Neural progenitor cell (in vitro differentiated cells): Measurements from ENCODE around the gene MYBPC1. TPM values are rescaled to one million over a fixed set of nuclear protein-coding genes. Genes with fewer than 3 reads are reported as not detected.

Experiments
- DNase-seq: peaks from one replicate; pipeline ENCODE4 v3.0.0-alpha.2; 2016; ENCODE audit warnings: low spot score
- H2AFZ ChIP-seq: fragments of 200-600 bp; sonication (generic); replicated peaks from 2 replicates; pipeline ENCODE4 v1.6.1; 2016; ENCODE audit warnings: antibody characterized with exemption
- H3F3A ChIP-seq: fragments of 200-600 bp; sonication (generic); 2 replicates; pipeline ENCODE4 v1.6.1; 2016; ENCODE audit warnings: antibody characterized with exemption, low read depth
- H3K27ac ChIP-seq: fragments of 200-600 bp; sonication (generic); 2 replicates; pipeline ENCODE4 v1.5.1; 2016; ENCODE audit warnings: mild to moderate bottlenecking
- H3K27me3 ChIP-seq: fragments of 200-600 bp; sonication (generic); 2 replicates; pipeline ENCODE4 v1.6.1; 2016; ENCODE audit warnings: mild to moderate bottlenecking, moderate library complexity
- H3K36me3 ChIP-seq: fragments of 200-600 bp; sonication (generic); 2 replicates; pipeline ENCODE4 v1.5.1; 2016
- H3K4me1 ChIP-seq: fragments of 200-600 bp; sonication (generic); 2 replicates; pipeline ENCODE4 v1.6.1; 2016; ENCODE audit warnings: mixed run types
- H3K4me2 ChIP-seq: fragments of 200-600 bp; sonication (generic); 2 replicates; pipeline ENCODE4 v1.6.1; 2016
- H3K4me3 ChIP-seq: fragments of 200-600 bp; sonication (generic); 2 replicates; pipeline ENCODE4 v1.5.1; 2016
- H3K79me2 ChIP-seq: fragments of 200-600 bp; sonication (generic); 2 replicates; pipeline ENCODE4 v1.6.1; 2016; ENCODE audit warnings: low read depth
- H3K9ac ChIP-seq: fragments of 200-600 bp; sonication (generic); 2 replicates; pipeline ENCODE4 v1.6.1; 2016
- H3K9me3 ChIP-seq: fragments of 200-600 bp; sonication (generic); 2 replicates; pipeline ENCODE4 v1.5.1; 2016; ENCODE audit warnings: low read depth
- H4K20me1 ChIP-seq: fragments of 200-600 bp; sonication (generic); 2 replicates; pipeline ENCODE4 v1.6.1; 2016; ENCODE audit warnings: low read depth
- H3K27ac Mint-ChIP-seq: 3 replicates; pipeline ENCODE4 v1.8.0; 2021; ENCODE audit warnings: mixed read lengths
- H3K27me3 Mint-ChIP-seq: 2 replicates; pipeline ENCODE4 v1.8.0; 2022; ENCODE audit warnings: low read depth, mild to moderate bottlenecking, inconsistent platforms, moderate library complexity, mixed read lengths; ENCODE audit not compliant: insufficient read depth
- H3K36me3 Mint-ChIP-seq: 3 replicates; pipeline ENCODE4 v1.8.0; 2021; ENCODE audit warnings: mixed read lengths
- H3K4me1 Mint-ChIP-seq: 3 replicates; pipeline ENCODE4 v1.8.0; 2021; ENCODE audit warnings: mixed read lengths
- H3K4me3 Mint-ChIP-seq: 3 replicates; pipeline ENCODE4 v1.8.0; 2021; ENCODE audit warnings: mild to moderate bottlenecking, moderate library complexity, mixed read lengths
- H3K9me3 Mint-ChIP-seq: 3 replicates; pipeline ENCODE4 v1.8.0; 2020; ENCODE audit warnings: mixed read lengths
- CTCF ChIP-seq: fragments of 200-600 bp; sonication (generic); IDR thresholded peaks from 2 replicates; pipeline ENCODE4 v1.5.1; 2017; ENCODE audit warnings: antibody characterized with exemption, mild to moderate bottlenecking
- EZH2 ChIP-seq: fragments of 200-600 bp; sonication (generic); IDR thresholded peaks from 2 replicates; pipeline ENCODE4 v1.6.1; 2017; ENCODE audit warnings: antibody characterized with exemption, mild to moderate bottlenecking, moderate library complexity
- EZH2phosphoT487 ChIP-seq: fragments of 200-600 bp; sonication (generic); IDR thresholded peaks from 2 replicates; pipeline ENCODE4 v1.6.1; 2017; ENCODE audit warnings: antibody characterized with exemption
- total RNA-seq: library from RNA; depleted of rRNA; stranded (reverse); fragments of >200 nt; gene quantifications from 2 replicates; pipeline ENCODE4 v1.2.3, GENCODE V29; 2015; ENCODE audit warnings: low replicate concordance

The MYBPC1 gene
- total RNA-seq, 1 donor from 2014 or later: not detected

DNA sequence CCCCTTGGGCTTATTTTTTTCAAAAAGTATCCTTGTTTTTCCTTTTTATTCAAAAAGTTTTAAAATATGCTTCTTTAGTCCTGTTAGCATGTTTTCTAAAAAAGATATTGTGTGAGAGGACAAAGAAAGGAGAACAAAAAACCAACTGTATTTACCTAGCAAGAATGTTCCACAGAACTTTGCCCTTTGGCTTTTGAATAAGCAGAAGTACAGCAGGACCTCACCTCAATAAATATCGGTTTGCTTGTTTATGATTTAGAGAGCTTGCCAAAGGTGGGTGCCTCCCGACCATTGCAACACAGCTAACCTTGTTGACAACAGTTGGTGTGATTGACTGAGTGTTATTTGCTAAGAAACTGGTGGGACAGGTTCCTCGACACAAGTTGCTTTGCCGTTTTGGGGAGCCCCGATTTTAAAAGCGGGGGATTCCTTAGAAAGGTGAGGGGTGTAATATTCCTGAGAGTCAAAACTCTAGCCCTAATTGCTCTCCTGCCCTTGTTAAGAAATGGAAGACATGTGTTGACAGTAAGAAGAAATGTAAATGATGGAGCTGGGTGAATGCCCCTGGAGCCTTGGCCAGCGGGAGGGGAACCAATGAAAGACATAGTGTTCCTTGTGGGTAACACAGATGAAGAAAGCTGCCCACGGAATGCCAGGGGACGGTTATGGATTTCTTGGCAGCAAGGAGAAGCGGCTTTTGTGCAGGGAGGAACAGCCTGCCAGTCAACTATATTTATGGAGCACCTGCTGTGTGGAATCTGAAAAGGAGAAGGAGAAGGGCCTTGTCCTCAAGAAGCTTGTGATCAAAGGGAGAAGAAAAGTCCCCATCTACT lies 13.7 kb downstream of the MYBPC1 start:
- no peak overlapping the region for H3K4me3 Mint-ChIP-seq
- no peaks in the 10 kb centered on the region for H3K9me3 ChIP-seq
- H3K4me1 ChIP-seq: no peaks in the 10 kb centered on the region
- no peaks in the 10 kb centered on the region for H3K79me2 ChIP-seq
- no peaks in the 10 kb centered on the region for H3K36me3 ChIP-seq
- H3K4me1 Mint-ChIP-seq: peaks cover 5% of the 10 kb centered on the region
- no peak overlapping the region for H3K4me3 ChIP-seq
- no peak overlapping the region for H2AFZ ChIP-seq
- no peak for DNase-seq
- no peak overlapping the region for H3K4me2 ChIP-seq
- no peaks in the 10 kb centered on the region for H3K36me3 Mint-ChIP-seq
- H3K27ac ChIP-seq: no peak overlapping the region
- H4K20me1 ChIP-seq: no peaks in the 10 kb centered on the region
- H3K27me3 ChIP-seq: no peaks in the 10 kb centered on the region
- peaks cover 3% of the 10 kb centered on the region for H3K27me3 Mint-ChIP-seq
- no peaks in the 10 kb centered on the region for H3K9me3 Mint-ChIP-seq
- H3K9ac ChIP-seq: no peak overlapping the region
- H3F3A ChIP-seq: no peaks in the 10 kb centered on the region
- TF ChIP-seq CTCF (no peak), EZH2phosphoT487 (no peak), EZH2 (no peak)
- H3K27ac Mint-ChIP-seq: no peak overlapping the region

- Histone ChIP-seq H2AFZ (no peak overlapping the region), H3K9ac (no peak overlapping the region), H3K27ac (no peak overlapping the region), H3K9me3 (no peaks in the 10 kb centered on the region), H4K20me1 (no peaks in the 10 kb centered on the region), H3K4me1 (no peaks in the 10 kb centered on the region), H3K4me2 (no peak overlapping the region), H3K4me3 (no peak overlapping the region), H3F3A (no peaks in the 10 kb centered on the region), H3K79me2 (no peaks in the 10 kb centered on the region), H3K36me3 (no peaks in the 10 kb centered on the region), H3K27me3 (no peaks in the 10 kb centered on the region)
- H3K27ac Mint-ChIP-seq: no peak overlapping the region
- no peak for DNase-seq
- no peaks in the 10 kb centered on the region for H3K9me3 Mint-ChIP-seq
- H3K36me3 Mint-ChIP-seq: no peaks in the 10 kb centered on the region
- no peak overlapping the region for H3K4me3 Mint-ChIP-seq
- H3K27me3 Mint-ChIP-seq: no peaks in the 10 kb centered on the region
- H3K4me1 Mint-ChIP-seq: peaks cover 2% of the 10 kb centered on the region
- TF ChIP-seq EZH2phosphoT487: no peak
- no peak for TF ChIP-seq EZH2
- TF ChIP-seq CTCF: no peak
Observed at GRCh38 chr12:101609198-101609597, 14.4 kb downstream of the MYBPC1 start.

DNA sequence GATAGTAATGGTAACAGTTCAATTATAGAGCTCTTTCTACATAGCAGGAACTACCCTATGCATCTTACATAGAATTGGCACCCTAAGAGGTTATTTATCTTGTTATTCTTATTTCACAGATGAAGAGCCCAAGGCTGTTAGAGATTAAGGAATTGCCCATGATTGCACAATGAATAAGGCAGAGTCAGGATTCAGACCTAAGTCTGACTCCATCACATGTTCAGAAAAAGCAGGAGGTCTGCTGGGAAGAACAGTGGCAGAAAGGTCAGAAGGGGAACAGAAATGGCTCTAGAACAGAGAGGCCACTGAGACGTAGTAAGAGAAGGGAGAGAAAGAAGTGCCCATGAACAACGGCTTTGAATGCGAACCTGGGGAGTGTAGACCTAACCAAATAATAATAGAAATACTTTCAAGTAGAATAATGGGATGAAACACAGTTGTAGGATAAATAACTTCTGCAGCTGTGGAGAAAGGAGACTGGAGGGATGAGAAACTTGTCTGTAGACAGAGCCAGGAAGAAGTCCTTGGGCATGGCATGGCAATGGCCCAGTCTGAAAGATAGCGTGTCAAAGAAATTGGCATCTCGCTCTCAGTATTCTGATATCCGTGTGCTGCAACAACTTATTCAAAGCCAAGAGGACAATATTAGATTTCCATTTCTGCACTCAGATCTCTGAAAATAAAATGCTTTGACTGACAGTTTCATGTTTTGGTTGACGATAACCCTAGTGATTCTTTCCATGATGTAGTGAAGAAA lies 17.6 kb downstream of the MYBPC1 start:
- Histone ChIP-seq H3K79me2 (no peaks in the 10 kb centered on the region), H3K27ac (no peak overlapping the region), H3K4me2 (no peak overlapping the region), H3K4me3 (no peak overlapping the region), H3K9me3 (no peaks in the 10 kb centered on the region), H4K20me1 (no peaks in the 10 kb centered on the region), H3K4me1 (no peaks in the 10 kb centered on the region), H3K9ac (no peak overlapping the region), H3K27me3 (no peaks in the 10 kb centered on the region), H3K36me3 (no peaks in the 10 kb centered on the region), H3F3A (no peaks in the 10 kb centered on the region), H2AFZ (no peak overlapping the region)
- Mint-ChIP-seq H3K27me3 (peaks cover 2% of the 10 kb centered on the region), H3K4me1 (peaks cover 2% of the 10 kb centered on the region), H3K4me3 (no peak overlapping the region), H3K9me3 (no peaks in the 10 kb centered on the region), H3K36me3 (no peaks in the 10 kb centered on the region), H3K27ac (no peak overlapping the region)
- TF ChIP-seq CTCF (no peak), EZH2phosphoT487 (no peak), EZH2 (no peak)
- no peak for DNase-seq
